Measurements from ENCODE around the gene SLC37A1. TPM values are rescaled to one million over a fixed set of nuclear protein-coding genes. Genes with fewer than 3 reads are reported as not detected.

SLC37A1 gene
- total RNA-seq, 1 experiment from 2014 or later = 5.0 TPM

DNA sequence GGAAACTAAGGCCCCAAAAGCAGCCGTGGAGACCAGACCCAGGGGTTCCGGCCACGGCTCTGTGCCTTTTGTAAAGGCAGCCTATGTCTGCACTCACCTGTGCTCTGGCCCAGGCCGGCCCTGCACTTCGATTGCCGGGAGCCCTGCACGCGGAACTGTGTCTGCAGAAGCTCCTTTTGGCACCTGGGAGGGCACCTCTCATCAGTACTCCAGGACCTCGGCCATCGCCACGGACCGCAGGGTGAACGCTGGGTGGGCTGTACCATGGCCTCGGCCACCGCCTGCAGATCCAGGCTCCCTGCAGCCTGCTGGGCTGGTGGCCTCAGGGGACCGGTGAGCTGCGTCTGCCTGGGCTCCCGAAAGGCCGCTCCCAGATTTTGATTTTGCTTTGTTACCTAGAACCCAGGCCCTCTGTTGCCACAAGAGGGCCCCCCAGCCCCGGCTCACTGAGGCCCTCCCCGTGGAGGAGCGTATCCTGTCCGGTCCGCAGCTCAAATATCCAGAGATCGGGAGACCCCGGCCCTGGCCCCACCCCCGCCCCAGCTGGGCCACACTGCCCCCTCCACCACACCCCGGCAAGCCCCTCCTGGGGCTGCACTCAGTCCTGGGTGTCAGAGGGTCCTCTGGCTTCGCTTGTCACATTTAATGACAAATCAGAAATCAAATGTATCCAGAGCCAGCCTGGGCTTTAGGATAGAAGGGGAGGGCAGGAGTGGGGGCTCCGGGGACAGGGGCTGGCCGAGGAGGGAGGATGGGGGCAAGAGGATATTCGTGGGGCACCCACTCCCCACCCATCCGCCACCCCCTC, 79.6 kb downstream of the SLC37A1 start:
- no peaks in the 10 kb centered on the region for H3K9me3 ChIP-seq
- H3K4me3 ChIP-seq = no peak overlapping the region
- H3K27me3 ChIP-seq = no peaks in the 10 kb centered on the region
- no peaks in the 10 kb centered on the region for H3K36me3 ChIP-seq
- peak; percentile 43 for DNase-seq

GRCh38 chr21:42594616-42595282, 81.1 kb downstream of the SLC37A1 start:
- DNase-seq = no peak

GRCh38 chr21:42595283-42596187, 81.9 kb downstream of the SLC37A1 start:
- H3K9me3 ChIP-seq = no peaks in the 10 kb centered on the region
- no peak for DNase-seq
- H3K36me3 ChIP-seq = no peaks in the 10 kb centered on the region
- no peak overlapping the region for H3K4me3 ChIP-seq
- no peaks in the 10 kb centered on the region for H3K27me3 ChIP-seq

More at GRCh38 chr21:42594616-42595282, 81.1 kb downstream of the SLC37A1 start:
- no peak overlapping the region for H3K4me3 ChIP-seq
- no peaks in the 10 kb centered on the region for H3K36me3 ChIP-seq
- H3K9me3 ChIP-seq = no peaks in the 10 kb centered on the region
- no peaks in the 10 kb centered on the region for H3K27me3 ChIP-seq

DNA sequence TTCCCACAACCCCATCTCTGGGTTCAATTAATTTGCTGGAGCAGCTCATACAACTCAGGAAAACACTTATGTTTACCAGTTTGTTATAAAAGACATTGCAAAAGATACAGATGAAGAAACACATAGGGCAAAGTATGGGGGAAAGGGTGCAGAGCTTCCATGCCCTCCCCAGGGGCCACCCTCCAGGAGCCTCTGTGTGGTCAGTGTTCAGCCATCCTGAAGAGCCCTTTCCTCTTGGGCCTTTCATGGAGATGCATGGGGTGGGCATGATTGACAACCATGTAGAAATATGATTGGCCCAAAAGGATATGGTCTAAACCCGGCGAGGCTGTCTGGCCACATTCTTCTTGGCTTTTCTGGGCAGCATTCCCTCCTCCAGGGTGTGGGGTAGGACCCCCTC, 83.0 kb downstream of the SLC37A1 start:
- DNase-seq = no peak
- H3K36me3 ChIP-seq = no peaks in the 10 kb centered on the region
- H3K9me3 ChIP-seq = no peaks in the 10 kb centered on the region
- H3K4me3 ChIP-seq = no peak overlapping the region
- peaks cover 2% of the 10 kb centered on the region; the same call in 1 of the 2 replicates for H3K27me3 ChIP-seq

GRCh38 chr21:42597487-42598158, 84.0 kb downstream of the SLC37A1 start:
- no peaks in the 10 kb centered on the region for H3K9me3 ChIP-seq
- H3K36me3 ChIP-seq = no peaks in the 10 kb centered on the region
- DNase-seq = no peak
- H3K4me3 ChIP-seq = no peak overlapping the region
- H3K27me3 ChIP-seq = peaks cover 2% of the 10 kb centered on the region; the same call in 1 of the 2 replicates

DNA sequence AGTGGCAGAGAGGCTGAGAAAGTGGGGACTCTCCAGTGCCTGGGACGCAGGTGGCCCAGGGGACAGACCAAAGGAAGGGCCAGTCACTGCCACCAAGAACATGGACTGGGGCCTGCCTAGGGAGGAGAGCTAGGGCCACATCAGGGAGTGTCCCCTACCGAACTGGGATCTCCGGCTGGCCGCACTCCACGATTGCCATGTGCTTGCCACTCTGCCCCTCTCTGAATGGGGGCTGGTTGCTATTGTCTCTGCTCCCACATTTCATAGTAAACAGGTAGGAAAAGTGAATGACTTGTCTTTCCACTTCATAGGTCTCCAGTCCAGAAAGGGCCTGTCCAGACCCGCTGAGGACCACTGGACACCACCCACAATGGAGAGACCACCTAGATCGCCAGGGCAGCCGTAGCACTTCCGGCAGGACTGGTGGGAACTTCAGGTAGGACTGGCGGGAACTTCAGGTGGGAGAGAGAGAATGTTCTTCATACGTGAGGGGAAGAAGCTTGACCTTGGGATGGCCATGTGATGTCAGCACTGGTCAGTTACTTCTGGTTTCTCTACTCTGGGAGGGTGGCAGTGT, 84.6 kb downstream of the SLC37A1 start:
- no peak for DNase-seq
- Histone ChIP-seq H3K27me3 (peaks cover 2% of the 10 kb centered on the region; the same call in 1 of the 2 replicates), H3K4me3 (no peak overlapping the region), H3K9me3 (no peaks in the 10 kb centered on the region), H3K36me3 (no peaks in the 10 kb centered on the region)

GRCh38 chr21:42599486-42599885, 85.8 kb downstream of the SLC37A1 start:
- Histone ChIP-seq H3K36me3 (no peaks in the 10 kb centered on the region), H3K4me3 (no peak overlapping the region), H3K27me3 (peaks cover 2% of the 10 kb centered on the region; the same call in 1 of the 2 replicates), H3K9me3 (peaks cover under 1% of the 10 kb centered on the region; the same call in 1 of the 2 replicates)
- no peak for DNase-seq

DNA sequence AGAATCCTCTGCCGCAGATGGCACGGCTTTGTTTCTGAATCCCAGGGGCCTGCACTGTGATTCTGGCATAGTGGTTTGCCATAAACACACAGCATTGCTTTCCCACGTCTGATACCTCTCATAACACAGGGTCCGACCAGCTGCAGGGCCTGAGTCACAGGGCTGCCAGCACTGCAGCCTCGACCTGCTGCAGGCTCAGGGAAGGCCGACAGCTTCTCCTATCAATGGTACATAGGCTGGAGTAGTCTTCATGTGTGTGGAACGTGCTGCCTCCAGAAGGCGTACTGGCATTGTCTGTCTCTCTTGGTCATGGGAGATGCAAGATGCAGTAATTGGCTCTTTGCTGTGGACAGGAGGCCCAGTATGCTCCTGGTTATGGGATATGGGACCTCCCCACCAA, 86.3 kb downstream of the SLC37A1 start:
- H3K36me3 ChIP-seq = no peaks in the 10 kb centered on the region
- DNase-seq = no peak
- H3K9me3 ChIP-seq = peaks cover 3% of the 10 kb centered on the region; the same call in 1 of the 2 replicates

GRCh38 chr21:42601656-42602055, 88.0 kb downstream of the SLC37A1 start:
- H3K9me3 ChIP-seq = peaks cover 6% of the 10 kb centered on the region; the same call in 1 of the 2 replicates
- no peak overlapping the region for H3K4me3 ChIP-seq
- no peaks in the 10 kb centered on the region for H3K36me3 ChIP-seq
- H3K27me3 ChIP-seq = peaks cover 2% of the 10 kb centered on the region
- no peak for DNase-seq

More for the DNA sequence above, 86.3 kb downstream of the SLC37A1 start:
- Histone ChIP-seq H3K27me3 (peaks cover 2% of the 10 kb centered on the region; the same call in 1 of the 2 replicates), H3K4me3 (no peak overlapping the region)

GRCh38 chr21:42607102-42607501, 93.5 kb downstream of the SLC37A1 start:
- H3K36me3 ChIP-seq = no peaks in the 10 kb centered on the region
- no peak overlapping the region for H3K4me3 ChIP-seq
- DNase-seq = no peak
- peaks cover 6% of the 10 kb centered on the region; the same call in 1 of the 2 replicates for H3K9me3 ChIP-seq
- H3K27me3 ChIP-seq = no peaks in the 10 kb centered on the region; the same call in none of the 2 replicates

GRCh38 chr21:42607525-42608102, 94.0 kb downstream of the SLC37A1 start:
- no peaks in the 10 kb centered on the region for H3K36me3 ChIP-seq
- H3K9me3 ChIP-seq = peaks cover 6% of the 10 kb centered on the region; the same call in 1 of the 2 replicates
- no peaks in the 10 kb centered on the region; the same call in none of the 2 replicates for H3K27me3 ChIP-seq
- H3K4me3 ChIP-seq = no peak overlapping the region
- DNase-seq = no peak

GRCh38 chr21:42608446-42608845, 94.8 kb downstream of the SLC37A1 start:
- H3K4me3 ChIP-seq = no peak overlapping the region

DNA sequence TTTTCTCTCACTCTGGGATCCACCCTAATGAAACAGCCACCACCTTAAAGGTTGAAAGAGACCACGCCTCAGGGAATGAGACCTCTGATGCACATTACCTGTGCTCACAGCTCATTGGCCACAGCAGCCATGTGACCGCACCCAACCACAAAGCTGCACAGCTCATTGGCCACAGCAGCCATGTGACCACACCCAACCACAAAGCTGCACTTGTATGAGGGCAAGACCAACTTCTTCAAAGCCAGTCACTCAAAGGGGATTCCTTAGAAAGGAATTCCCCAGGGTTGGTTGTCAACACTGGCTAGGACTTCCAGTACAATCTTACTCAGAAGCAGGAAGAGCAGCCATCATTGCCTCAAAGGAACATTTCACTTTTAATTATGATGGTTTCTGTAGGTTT, 96.2 kb downstream of the SLC37A1 start:
- H3K9me3 ChIP-seq = peaks cover 3% of the 10 kb centered on the region; the same call in 1 of the 2 replicates

More at GRCh38 chr21:42608446-42608845, 94.8 kb downstream of the SLC37A1 start:
- Histone ChIP-seq H3K9me3 (peaks cover 6% of the 10 kb centered on the region; the same call in 1 of the 2 replicates), H3K27me3 (no peaks in the 10 kb centered on the region; the same call in none of the 2 replicates), H3K36me3 (no peaks in the 10 kb centered on the region)
- DNase-seq = no peak

GRCh38 chr21:42611852-42612251, 98.2 kb downstream of the SLC37A1 start:
- Histone ChIP-seq H3K9me3 (no peaks in the 10 kb centered on the region; the same call in 1 of the 2 replicates), H3K27me3 (peaks cover 8% of the 10 kb centered on the region)

More for the DNA sequence above, 96.2 kb downstream of the SLC37A1 start:
- DNase-seq = no peak
- H3K36me3 ChIP-seq = no peaks in the 10 kb centered on the region
- no peak overlapping the region for H3K4me3 ChIP-seq
- H3K27me3 ChIP-seq = no peaks in the 10 kb centered on the region; the same call in none of the 2 replicates

GRCh38 chr21:42612390-42612789, 98.7 kb downstream of the SLC37A1 start:
- DNase-seq = no peak
- Histone ChIP-seq H3K36me3 (no peaks in the 10 kb centered on the region), H3K9me3 (no peaks in the 10 kb centered on the region; the same call in 1 of the 2 replicates), H3K4me3 (no peak overlapping the region), H3K27me3 (peaks cover 9% of the 10 kb centered on the region)

More at GRCh38 chr21:42611852-42612251, 98.2 kb downstream of the SLC37A1 start:
- Histone ChIP-seq H3K36me3 (no peaks in the 10 kb centered on the region), H3K4me3 (no peak overlapping the region)
- no peak for DNase-seq
